OCI-LY1 (cell line): Measurements from ENCODE around the gene ARHGAP18.

Experiments
- EZH2 ChIP-seq: fragments of 200-600 bp; sonication (generic), shearing (Covaris generic); IDR thresholded peaks from 2 replicates; pipeline ENCODE4 v1.8.0; 2017; ENCODE audit warnings: borderline replicate concordance, mixed run types, mild to moderate bottlenecking, antibody characterized with exemption, low read length, moderate library complexity, mixed read lengths
- TF ChIP-seq, protein P1 (sequence below): fragments of 200-600 bp; sonication (generic), shearing (Covaris generic); IDR thresholded peaks from 2 replicates; pipeline ENCODE4 v1.5.1; 2017; ENCODE audit warnings: mild to moderate bottlenecking, antibody characterized with exemption, low read length, moderate library complexity, mixed read lengths

DNA sequence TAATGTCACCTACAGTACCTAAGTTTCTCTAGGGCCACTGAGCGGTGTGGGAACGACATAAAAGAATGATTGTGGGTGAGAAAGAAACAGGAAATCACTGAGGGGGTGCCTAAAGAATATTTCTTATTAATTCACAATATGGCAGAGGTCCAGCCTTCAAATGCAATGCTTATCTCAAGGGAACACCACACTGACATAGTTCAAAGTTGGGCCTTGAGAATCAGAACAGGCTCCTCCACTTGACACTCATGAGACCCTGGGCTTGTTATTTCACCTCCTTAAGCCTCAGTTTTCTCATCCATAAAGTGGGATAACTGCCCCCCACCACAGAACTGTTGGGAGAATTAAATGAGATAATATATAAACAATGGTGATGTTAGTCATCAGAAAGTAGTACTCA lies 40.4 kb upstream of the ARHGAP18 start:
- TF ChIP-seq, protein P1, sequence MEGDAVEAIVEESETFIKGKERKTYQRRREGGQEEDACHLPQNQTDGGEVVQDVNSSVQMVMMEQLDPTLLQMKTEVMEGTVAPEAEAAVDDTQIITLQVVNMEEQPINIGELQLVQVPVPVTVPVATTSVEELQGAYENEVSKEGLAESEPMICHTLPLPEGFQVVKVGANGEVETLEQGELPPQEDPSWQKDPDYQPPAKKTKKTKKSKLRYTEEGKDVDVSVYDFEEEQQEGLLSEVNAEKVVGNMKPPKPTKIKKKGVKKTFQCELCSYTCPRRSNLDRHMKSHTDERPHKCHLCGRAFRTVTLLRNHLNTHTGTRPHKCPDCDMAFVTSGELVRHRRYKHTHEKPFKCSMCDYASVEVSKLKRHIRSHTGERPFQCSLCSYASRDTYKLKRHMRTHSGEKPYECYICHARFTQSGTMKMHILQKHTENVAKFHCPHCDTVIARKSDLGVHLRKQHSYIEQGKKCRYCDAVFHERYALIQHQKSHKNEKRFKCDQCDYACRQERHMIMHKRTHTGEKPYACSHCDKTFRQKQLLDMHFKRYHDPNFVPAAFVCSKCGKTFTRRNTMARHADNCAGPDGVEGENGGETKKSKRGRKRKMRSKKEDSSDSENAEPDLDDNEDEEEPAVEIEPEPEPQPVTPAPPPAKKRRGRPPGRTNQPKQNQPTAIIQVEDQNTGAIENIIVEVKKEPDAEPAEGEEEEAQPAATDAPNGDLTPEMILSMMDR, result no peak
- no peak for TF ChIP-seq EZH2
